ENCODE data around the gene CEBPB.
"Not testable (repeated sequence)": the region's sequence is repeated elsewhere in the genome, so short reads cannot be mapped to it uniquely, and the experiment has no call there.

Gene CEBPB

DNA sequence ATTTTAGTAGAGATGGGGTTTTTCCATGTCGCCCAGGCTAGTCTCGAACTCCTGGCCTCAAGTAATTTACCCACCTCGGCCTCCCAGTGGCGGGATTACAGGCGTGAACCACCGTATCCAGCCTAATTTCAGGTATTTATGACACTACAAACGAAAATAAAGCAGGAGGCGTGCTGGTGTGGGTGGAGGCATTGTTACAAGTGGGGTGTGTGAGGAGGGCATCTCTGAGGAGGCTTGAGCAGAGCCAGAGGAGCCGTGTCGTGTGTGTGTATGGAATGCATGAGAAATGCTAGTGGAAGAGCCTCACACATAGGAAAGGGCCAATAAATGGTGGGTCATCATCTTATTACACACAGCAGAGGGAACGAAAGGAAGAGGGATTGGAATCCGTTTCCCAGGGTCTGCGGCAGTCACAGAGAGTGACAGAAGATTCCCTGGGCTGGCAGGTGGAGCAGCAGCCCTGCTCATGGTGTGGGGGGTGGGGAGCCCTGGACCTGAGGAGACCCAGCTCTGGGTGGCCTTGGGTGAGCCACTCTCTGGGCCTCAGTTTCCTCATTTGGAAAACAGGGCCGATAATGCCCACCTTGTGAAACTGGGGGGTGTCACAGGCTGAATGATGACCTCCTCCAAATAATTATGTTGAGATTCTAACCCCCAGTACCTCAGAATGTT is 19.9 kb upstream of the CEBPB start:
- no peak for FAIRE-seq

DNA sequence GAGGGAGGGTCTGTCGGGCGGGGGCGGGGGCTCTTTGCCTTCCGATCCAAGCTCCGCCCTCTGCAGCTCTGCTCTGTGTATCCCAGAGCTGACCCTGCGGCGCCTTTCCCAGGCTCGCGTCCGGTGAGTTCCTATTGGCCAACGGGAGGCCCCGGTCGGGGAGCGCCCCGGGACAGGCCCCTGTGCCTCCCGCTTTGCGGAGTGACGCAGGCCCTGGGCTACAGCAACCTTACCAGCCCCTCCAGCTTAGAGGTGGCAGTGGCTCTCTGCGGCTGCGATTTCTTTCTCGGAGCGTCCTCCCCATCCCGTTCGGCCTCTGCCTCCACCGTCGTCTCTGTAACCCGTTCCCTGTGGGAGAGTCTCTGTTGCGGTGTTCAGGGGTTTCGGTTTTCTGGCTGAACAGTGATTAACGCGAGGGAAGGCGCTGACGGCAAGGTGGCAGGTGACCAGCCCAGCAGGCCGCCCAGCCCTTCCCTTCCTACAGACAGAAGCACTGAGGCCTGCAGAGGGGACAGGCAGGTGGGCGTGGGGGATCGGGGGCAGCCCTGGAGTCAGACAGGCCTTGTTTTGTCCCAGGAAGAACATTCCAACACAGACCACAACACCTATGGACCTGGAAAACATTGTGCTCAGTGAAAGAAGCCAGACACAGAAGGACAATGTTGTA is 18.1 kb upstream of the CEBPB start:
- FAIRE-seq, result no peak

DNA sequence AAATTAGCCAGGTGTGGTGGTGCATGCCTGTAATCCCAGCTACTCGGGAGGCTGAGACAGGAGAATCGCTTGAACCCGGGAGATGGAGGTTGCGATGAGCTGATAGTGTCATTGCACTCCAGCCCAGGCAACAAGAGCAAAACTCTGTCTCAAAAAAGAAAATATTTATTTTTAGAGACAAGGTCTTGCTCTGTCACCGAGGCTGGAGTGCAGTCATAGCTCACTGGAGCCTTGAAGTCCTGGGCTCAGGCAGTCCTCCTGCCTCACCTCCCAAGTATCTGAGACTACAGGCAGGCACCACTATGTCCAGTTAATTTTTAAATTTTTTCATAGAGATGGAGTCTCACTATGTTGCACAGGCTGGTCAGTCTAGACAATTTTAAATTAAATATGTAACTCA is 16.2 kb upstream of the CEBPB start:
- no peak for FAIRE-seq

DNA sequence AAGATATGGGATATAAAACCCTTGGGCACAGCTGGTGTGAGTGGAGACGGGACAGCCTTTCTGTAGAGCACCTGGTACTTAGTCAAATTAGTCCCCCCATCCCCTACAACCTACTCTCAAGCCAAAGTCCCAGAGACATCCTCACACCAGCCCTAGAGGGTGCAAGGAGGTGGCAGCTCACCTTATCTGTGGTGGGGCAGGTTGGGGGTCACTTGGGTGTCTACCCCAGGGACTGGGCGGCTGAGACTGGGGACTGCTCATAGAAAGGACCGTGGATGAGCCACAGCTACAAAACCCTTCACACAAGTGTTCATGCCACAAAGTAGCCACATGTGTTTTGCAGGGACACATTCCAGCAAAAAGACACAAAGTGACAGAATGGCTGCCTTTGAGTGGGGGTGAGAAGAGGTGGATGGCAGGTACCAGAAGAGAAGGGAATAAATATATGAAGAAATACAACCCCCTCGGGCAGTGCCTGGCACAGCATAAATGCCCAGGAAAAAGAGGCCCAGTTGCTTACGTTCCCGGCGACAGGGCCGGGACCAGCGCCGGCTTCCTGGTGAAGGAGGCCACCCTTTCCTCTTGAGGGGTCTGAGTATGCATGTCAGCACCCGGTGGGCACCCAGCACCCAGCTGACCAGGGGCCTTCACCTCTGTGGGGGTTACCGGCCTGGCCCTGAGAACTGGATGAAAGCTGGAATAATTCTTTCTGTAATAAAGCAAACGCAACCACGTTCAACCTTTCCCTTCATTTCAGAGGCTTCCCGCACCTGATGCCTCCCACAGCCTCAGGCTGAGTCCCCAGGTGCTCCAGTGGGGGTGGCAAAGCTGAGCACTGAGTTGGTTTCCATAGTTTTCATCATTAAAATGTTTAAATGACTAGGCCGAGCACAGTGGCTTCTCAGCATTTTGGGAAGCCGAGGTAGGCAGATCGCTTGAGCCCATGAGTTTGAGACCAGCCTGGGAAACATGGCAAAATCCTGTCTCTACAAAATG is 14.4 kb upstream of the CEBPB start:
- no peak for FAIRE-seq

DNA sequence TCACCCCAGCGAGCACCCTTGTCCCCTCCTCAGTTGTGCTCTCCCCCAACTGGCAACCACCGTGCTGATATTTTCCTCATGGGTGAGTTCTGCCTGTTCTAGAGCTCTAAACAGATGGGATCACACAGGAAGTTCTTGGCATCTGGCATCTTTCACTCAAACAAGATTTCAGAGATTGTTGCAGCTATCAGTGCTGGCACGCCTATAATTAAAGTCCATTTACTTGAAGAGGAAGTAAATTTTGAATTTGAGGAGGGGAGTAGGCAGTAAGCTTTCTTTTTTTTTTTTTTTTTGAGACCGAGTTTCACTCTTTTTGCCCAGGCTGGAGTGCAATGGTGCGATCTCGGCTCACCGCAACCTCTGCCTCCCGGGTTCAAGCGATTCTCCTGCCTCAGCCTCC is 12.0 kb upstream of the CEBPB start:
- not testable (repeated sequence) for FAIRE-seq

DNA sequence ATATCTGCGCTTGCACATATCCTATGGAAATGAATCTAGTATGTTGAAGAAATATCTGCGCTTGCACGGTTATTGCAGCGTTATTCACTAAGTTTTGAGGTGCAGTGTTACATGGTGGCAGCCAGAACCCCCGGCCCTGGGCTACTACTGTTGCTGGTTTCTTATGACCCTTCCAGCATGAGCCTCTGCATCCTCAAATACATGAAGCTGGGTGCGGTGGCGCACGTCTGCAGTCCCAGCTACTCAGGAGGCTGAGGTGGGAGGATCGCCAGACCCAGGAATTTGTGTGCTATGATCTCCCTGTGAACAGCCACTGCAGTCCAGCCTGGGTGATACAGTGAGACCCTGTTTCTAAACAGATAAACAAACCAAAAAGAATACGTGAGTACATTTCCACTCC is 9.3 kb upstream of the CEBPB start:
- no peak for FAIRE-seq

DNA sequence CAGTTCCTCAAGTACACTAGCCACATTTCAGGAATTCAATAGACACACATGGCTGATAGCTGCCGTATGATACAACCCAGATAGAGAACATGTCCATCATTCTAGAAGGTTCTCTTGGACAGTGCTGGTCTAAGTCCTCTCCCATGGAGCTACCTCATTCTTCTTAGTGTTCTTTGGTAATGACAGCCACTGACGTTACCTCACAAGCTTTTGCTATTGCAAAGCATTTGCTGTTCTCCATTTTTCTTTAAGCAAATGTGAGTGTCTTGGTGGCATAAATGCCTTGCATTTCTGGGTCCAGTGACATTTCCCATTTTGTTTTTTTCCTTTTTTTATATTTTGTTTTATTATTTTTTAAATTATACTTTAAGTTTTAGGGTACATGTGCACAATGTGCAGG is 8.3 kb upstream of the CEBPB start:
- FAIRE-seq, result no peak

DNA sequence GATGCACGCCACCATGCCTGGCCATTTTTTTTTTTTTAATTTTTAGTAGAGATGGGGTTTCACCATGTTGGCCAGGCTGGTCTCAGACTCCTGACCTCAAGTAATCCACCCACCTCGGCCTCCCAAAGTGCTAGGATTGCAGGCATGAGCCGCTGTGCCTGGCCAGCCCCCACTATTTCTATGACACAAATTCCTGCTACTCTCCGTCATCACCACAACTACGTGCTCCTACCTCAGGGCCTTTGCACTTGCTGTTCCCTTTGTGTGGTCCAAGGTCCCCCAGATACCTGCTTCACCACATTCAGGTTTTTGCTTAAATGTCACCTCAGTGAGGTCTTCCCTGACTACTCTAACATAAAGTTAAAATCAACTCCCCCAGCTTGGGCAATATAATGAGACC is 5.2 kb upstream of the CEBPB start:
- no peak for FAIRE-seq

DNA sequence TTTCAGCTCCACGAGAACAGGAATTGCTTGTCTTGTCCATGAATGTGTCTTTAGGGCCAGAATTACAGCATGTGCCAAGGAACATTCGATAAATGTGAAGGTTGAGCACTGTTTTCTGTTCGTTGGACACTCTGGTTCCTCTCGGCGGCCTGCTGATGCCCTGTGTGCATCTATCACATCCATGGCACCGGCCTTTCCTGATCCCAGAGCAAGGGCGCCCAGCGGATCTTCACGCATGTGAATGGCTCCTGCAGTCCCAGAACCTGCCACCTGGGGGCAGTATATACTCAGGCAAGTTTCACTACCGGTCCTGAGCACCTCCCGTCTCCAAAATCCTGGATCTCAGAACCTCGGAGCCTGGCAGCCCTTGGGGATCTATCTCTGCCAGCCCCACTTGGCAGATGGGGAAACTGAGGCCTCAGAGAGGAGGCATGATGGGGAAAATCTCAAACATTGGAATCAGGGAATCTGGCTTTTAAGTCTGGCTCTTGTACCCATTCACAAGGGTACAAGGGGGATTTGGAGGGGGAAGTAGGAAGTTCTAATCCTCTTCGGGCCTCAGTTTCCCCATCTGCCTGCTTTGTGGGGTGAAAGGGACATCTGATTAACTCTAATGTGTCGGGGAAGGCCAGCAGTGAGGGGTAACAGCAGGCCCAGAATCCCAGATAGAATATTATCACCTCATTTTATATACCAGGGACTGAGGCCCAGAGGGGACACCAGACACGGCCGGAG is 4.3 kb upstream of the CEBPB start:
- FAIRE-seq, result no peak

DNA sequence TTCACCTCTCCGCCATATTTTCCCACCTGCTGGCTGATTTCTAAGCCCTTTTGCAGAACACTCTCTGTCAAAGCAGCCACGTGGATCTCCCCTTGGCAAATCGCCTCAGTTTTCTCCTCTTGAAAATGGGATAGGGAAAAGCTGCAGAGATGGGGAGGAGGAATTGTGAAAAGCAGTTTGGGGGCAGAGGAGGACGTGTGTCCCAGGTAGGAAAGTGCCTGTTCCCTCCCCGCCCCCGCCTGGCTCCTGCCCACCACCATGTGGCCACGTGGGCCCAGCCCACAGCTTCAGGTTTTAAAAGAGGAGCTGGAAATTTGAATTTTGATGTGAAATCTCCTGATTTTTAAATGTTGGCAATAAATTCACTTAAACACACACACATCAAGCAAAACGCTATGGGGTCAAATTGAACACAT is 3.6 kb upstream of the CEBPB start:
- FAIRE-seq, result no peak

DNA sequence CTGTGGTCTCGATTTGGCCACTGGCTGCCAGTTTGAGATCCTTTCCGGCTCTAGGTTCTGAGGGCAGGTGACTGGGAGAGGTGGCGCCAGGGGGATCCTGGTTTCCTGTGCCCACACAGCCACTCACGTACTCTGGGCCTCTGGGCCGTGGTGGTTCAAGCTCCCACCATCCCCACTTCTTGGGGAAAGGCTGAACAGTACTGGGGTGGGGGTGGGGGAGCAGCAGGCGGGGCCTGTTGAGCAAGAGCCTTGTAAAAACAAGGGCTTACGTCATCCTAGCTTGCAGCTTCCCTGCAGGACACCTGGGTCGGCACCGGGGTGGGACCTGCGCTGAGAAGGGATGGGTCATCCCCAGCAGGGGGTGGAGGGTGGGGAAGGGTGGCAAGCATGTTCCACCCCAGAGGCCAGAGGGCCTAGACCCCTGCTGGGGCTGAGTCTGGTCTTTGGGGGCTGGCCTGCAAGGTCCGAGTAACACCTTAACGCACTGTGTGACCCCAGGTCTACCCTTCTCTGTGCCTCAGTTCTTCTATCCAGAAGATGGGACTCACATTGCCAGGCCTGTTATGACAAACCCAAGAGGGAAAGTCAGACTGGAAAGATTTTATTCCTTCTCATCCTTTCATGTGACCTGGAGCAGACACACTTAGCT is 3.1 kb upstream of the CEBPB start:
- no peak for FAIRE-seq

DNA sequence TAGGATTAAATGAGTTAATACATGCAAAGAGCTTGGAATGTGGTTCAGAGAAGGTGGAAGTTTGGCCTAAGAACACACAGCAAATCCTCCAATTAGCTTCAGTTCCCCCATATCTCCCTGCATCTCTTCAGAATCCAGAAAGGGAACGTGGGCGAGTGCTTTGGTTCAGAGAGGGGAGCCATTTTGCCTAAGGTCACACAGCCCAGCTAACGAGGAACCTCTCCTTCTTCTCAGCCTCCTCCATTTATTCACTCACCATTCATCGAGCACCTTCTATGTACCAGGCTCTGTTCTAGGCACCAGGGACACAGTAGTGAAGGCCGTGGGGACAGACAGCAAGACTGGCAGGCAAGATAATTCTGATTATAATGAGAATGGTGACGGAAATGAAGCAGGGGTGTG is 2.3 kb upstream of the CEBPB start:
- no peak for FAIRE-seq

DNA sequence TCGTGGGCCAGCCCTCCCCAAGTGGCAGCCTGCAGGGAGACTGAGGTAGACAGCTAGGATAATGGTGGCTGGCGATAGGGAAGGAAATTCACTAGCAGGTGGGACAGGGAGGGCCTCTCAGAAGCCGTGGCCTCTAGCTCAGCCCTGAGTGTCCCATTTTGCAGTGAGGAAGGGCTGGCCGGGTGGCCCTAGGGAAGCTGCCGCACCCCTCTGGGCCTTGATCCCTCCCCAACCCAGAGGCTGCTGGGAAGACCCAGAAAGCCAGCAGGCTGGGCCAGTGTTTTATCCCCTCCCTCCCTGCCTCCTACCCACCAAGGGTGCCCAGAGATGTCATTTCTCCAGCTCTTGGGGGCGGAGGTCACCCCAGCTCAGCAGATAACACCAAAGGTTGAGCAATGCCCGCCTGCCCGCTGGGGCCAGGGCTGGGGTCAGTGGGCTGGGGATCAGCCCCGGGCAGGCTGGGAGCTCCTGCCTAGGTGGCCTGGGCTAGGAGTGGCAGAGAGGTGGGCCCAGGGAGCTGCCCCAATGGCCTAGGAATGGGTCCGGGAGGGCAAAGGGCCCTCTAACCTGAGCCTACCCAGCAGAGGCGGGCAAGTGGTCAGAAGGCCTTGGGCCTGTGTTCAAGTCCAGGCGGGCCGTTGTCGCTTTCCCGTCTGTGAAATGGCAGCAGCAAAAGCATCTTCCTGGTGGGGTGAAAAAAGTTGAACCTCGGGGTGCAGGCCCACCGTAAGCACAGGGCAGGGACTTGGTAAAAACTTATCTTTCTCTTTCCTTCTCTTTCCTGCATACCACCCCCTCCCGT is 1.6 kb upstream of the CEBPB start:
- FAIRE-seq, result no peak

DNA sequence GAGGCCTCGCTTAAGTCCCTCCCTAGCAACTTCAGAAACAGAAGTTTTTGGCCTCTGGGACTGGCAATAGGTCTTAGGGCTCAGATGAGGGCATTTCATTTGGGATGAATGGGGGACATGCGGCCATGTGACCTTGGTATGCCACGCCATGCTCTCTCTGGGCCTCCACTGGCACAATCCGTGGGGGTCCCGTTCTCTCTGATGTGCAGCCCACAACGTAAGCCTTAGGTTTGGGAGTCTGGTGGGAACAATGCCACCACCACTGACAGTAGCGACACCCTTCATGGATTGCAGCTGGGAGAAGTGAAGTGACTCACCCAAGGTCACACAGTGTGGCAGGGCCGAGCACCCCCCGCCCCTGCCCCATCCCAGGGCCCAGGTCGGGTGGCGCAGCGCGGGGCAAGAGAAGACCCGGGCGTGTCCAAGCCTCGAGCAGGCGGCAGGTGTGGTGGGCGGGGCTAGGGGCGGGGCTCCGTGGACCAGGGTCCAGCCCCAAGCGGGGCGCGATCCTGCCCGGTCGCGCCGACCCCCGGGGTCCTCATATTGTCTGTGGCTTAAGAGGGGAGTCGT is 864 bp upstream of the CEBPB start:
- no peak for FAIRE-seq

DNA sequence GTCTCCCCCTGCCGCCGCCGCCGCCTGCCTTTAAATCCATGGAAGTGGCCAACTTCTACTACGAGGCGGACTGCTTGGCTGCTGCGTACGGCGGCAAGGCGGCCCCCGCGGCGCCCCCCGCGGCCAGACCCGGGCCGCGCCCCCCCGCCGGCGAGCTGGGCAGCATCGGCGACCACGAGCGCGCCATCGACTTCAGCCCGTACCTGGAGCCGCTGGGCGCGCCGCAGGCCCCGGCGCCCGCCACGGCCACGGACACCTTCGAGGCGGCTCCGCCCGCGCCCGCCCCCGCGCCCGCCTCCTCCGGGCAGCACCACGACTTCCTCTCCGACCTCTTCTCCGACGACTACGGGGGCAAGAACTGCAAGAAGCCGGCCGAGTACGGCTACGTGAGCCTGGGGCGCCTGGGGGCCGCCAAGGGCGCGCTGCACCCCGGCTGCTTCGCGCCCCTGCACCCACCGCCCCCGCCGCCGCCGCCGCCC is 474 bp downstream of the CEBPB start:
- no peak for FAIRE-seq

DNA sequence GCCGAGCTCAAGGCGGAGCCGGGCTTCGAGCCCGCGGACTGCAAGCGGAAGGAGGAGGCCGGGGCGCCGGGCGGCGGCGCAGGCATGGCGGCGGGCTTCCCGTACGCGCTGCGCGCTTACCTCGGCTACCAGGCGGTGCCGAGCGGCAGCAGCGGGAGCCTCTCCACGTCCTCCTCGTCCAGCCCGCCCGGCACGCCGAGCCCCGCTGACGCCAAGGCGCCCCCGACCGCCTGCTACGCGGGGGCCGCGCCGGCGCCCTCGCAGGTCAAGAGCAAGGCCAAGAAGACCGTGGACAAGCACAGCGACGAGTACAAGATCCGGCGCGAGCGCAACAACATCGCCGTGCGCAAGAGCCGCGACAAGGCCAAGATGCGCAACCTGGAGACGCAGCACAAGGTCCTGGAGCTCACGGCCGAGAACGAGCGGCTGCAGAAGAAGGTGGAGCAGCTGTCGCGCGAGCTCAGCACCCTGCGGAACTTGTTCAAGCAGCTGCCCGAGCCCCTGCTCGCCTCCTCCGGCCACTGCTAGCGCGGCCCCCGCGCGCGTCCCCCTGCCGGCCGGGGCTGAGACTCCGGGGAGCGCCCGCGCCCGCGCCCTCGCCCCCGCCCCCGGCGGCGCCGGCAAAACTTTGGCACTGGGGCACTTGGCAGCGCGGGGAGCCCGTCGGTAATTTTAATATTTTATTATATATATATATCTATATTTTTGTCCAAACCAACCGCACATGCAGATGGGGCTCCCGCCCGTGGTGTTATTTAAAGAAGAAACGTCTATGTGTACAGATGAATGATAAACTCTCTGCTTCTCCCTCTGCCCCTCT is 1.1 kb downstream of the CEBPB start:
- no peak for FAIRE-seq

DNA sequence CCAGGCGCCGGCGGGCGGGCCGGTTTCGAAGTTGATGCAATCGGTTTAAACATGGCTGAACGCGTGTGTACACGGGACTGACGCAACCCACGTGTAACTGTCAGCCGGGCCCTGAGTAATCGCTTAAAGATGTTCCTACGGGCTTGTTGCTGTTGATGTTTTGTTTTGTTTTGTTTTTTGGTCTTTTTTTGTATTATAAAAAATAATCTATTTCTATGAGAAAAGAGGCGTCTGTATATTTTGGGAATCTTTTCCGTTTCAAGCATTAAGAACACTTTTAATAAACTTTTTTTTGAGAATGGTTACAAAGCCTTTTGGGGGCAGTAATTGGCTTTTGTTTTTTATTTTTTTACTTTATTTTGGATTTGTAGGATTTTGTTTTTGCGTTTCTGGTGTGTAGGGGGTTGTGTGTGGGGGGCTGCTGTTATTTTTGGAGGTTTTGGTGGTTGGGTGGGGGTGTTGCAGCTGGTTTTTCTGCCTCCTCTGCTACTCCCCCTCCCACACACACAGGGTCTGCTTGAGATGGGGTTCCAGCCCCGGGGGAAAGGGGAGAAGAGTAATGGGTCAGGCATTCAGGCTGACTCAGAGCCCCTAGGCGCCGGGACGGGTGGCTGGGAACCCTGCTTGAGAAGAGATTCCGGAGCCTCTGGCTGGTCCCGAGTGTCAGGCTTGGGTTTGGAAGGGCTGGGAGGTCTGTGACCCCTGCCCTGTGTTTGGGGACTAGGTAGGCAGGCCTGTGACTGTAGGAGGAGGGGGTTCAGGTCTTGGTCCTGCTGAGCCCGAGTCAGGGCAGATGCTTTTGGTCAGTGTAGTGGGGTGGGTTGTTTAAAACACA is 2.0 kb downstream of the CEBPB start:
- no peak for FAIRE-seq

DNA sequence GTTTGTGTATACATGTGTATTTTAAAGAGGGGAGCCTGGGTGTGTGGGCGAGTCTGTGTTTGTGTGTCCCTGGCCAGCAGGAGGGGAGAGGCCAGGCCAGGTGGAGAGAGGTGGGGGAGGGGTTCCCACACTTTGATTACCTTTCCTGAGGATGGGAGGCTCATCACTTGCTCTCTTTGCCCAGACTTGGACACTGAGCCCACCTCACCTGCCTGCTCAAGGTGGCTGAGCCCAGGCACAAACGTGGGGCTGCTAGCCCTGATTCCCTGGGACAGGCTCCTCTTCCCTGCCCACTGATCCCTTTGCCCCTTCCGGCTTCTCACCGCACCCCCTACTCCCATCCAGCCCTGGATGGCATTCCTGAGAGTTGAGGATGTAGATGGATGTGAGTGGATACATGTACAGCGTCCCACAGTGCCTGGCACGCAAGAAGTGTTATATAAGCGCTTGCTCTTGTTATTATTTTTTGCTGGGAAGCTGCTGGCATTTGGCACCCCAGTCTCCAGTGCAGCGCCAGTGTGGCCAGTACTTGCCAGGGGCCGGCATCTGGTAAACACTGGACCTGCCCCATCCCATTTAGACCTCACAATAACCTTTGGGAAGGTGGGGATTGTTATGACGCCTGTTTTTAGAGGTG is 2.7 kb downstream of the CEBPB start:
- FAIRE-seq, result no peak

Data from islet of Langerhans (tissue), 1 donor.